HEK293T (cell line): ENCODE results near the gene ABCA6.
"Not testable (repeated sequence)": the region's sequence is repeated elsewhere in the genome, so short reads cannot be mapped to it uniquely, and the experiment has no call there.

Source experiments
- FOXK2 ChIP-seq: fragments of 450-650 bp; IDR thresholded peaks from 2 replicates; pipeline ENCODE4 v1.6.1; 2016; ENCODE audit warnings: mild to moderate bottlenecking
- FOXM1 ChIP-seq: fragments of 450-650 bp; IDR thresholded peaks from 2 replicates; pipeline ENCODE4 v1.6.1; 2017; ENCODE audit warnings: mild to moderate bottlenecking, borderline replicate concordance
- L3MBTL2 ChIP-seq: fragments of 450-650 bp; conservative IDR thresholded peaks from 2 replicates; pipeline ENCODE4 v1.6.1; 2016; ENCODE audit warnings: mild to moderate bottlenecking
- SUZ12 ChIP-seq: fragments of 450-650 bp; IDR thresholded peaks from 2 replicates; pipeline ENCODE4 v1.6.1; 2016; ENCODE audit warnings: mild to moderate bottlenecking
- TARDBP ChIP-seq: fragments of 450-650 bp; IDR thresholded peaks from 2 replicates; pipeline ENCODE4 v1.6.1; 2016
- ZNF384 ChIP-seq: fragments of 450-650 bp; IDR thresholded peaks from 2 replicates; pipeline ENCODE4 v1.6.1; 2016

GRCh38 chr17:69071233-69071586, 70.5 kb downstream of the ABCA6 start:
- TF ChIP-seq SUZ12, L3MBTL2, FOXK2, TARDBP, ZNF384, FOXM1: not testable (repeated sequence)
